Measurements from ENCODE around the gene CACNA2D1.

- TF ChIP-seq EP300 (IDR thresholded peaks at IDR 0.05) = no peak
- TF ChIP-seq, protein P1, sequence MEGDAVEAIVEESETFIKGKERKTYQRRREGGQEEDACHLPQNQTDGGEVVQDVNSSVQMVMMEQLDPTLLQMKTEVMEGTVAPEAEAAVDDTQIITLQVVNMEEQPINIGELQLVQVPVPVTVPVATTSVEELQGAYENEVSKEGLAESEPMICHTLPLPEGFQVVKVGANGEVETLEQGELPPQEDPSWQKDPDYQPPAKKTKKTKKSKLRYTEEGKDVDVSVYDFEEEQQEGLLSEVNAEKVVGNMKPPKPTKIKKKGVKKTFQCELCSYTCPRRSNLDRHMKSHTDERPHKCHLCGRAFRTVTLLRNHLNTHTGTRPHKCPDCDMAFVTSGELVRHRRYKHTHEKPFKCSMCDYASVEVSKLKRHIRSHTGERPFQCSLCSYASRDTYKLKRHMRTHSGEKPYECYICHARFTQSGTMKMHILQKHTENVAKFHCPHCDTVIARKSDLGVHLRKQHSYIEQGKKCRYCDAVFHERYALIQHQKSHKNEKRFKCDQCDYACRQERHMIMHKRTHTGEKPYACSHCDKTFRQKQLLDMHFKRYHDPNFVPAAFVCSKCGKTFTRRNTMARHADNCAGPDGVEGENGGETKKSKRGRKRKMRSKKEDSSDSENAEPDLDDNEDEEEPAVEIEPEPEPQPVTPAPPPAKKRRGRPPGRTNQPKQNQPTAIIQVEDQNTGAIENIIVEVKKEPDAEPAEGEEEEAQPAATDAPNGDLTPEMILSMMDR (IDR thresholded peaks at IDR 0.05) = no peak
These were observed 334.3 kb downstream of the CACNA2D1 start for GRCh38 chr7:82109288-82109687.
